PC-9 (cell line): Measurements from ENCODE around the gene RNASEL. TPM values are rescaled to one million over a fixed set of nuclear protein-coding genes. Genes with fewer than 3 reads are reported as not detected.
"Not testable (repeated sequence)": the region's sequence is repeated elsewhere in the genome, so short reads cannot be mapped to it uniquely, and the experiment has no call there.

Experiments
- BruUV-seq: library from RNA; stranded (reverse); fragments of 400-500 nt; replicated peaks from 2 replicates; lab custom pipeline; 2021; lab: Mats Ljungman, UMichigan
- CTCF ChIA-PET: fragments of 300-600 bp; sonication (Branson Sonifier 250); formaldehyde crosslinking; loops from one replicate; lab custom pipeline; 2022; ENCODE audit warnings: antibody characterized with exemption; lab: Charles Lee
- POLR2A ChIA-PET: fragments of 300-600 bp; sonication (Branson Sonifier 250); formaldehyde crosslinking; loops from one replicate; lab custom pipeline; 2022; ENCODE audit warnings: antibody characterized with exemption; ENCODE audit not compliant: unreplicated experiment; lab: Charles Lee
- DNase-seq, 2 experiments: peaks; one replicate each; pipeline versions ENCODE4 v3.0.0 to v3.0.0-alpha.2; 2015 to 2022; ENCODE audit warnings: mixed read lengths in 1 of 2
- H2AFZ ChIP-seq: fragments of 200-600 bp; sonication (generic); 2 replicates; pipeline ENCODE4 v1.8.1; 2017; ENCODE audit warnings: antibody characterized with exemption
- H3F3A ChIP-seq: fragments of 200-600 bp; sonication (generic); 2 replicates; pipeline ENCODE4 v1.8.1; 2017; ENCODE audit warnings: antibody characterized with exemption, mild to moderate bottlenecking, low read depth; ENCODE audit not compliant: insufficient read depth
- H3K27ac ChIP-seq: fragments of 200-600 bp; sonication (generic); 2 replicates; pipeline ENCODE4 v1.6.1; 2016; ENCODE audit warnings: mixed run types
- H3K27me3 ChIP-seq: fragments of 200-600 bp; sonication (generic); 2 replicates; pipeline ENCODE4 v1.6.1; 2016; ENCODE audit warnings: low read depth, mixed run types; ENCODE audit not compliant: insufficient read depth
- H3K36me3 ChIP-seq: fragments of 200-600 bp; sonication (generic); 2 replicates; pipeline ENCODE4 v1.6.1; 2016; ENCODE audit warnings: low read depth, mixed run types
- H3K4me1 ChIP-seq: fragments of 200-600 bp; sonication (generic); replicated peaks from 2 replicates; pipeline ENCODE4 v1.6.1; 2016; ENCODE audit warnings: mixed run types; ENCODE audit not compliant: insufficient read depth
- H3K4me2 ChIP-seq: fragments of 200-600 bp; sonication (generic); 2 replicates; pipeline ENCODE4 v1.6.1; 2017; ENCODE audit warnings: mixed run types
- H3K4me3 ChIP-seq: fragments of 200-600 bp; sonication (generic); 2 replicates; pipeline ENCODE4 v1.6.1; 2016; ENCODE audit warnings: mixed run types
- H3K79me2 ChIP-seq: fragments of 200-600 bp; sonication (generic); 2 replicates; pipeline ENCODE4 v1.6.1; 2017; ENCODE audit warnings: low read depth, mixed run types
- H3K9me2 ChIP-seq: fragments of 200-600 bp; sonication (generic); 2 replicates; pipeline ENCODE4 v1.8.1; 2017; ENCODE audit warnings: mild to moderate bottlenecking; ENCODE audit not compliant: insufficient read depth
- H3K9me3 ChIP-seq: fragments of 200-600 bp; sonication (generic); 2 replicates; pipeline ENCODE4 v1.8.1; 2016; ENCODE audit warnings: low read depth; ENCODE audit not compliant: insufficient read depth
- H4K20me1 ChIP-seq: fragments of 200-600 bp; sonication (generic); 2 replicates; pipeline ENCODE4 v1.8.1; 2017; ENCODE audit not compliant: insufficient read depth
- CTCF ChIP-seq: fragments of 200-600 bp; sonication (generic); conservative IDR thresholded peaks from 2 replicates; pipeline ENCODE4 v1.6.1; 2017; ENCODE audit warnings: mixed run types, antibody characterized with exemption, mild to moderate bottlenecking, moderate library complexity
- EZH2 ChIP-seq: fragments of 200-600 bp; sonication (generic); IDR thresholded peaks from 2 replicates; pipeline ENCODE4 v1.8.0; 2017; ENCODE audit warnings: antibody characterized with exemption, low read depth
- intact Hi-C: fragments of 100-400 bp; cut with micrococcal nuclease; formaldehyde crosslinking; loops from one replicate; pipeline ENCODE4 v1.10.0; 2022; ENCODE audit not compliant: unreplicated experiment
- total RNA-seq: library from RNA; stranded (reverse); gene quantifications from 2 replicates; pipeline ENCODE4 v1.2.3, GENCODE V29; 2021

The RNASEL gene
- total RNA-seq, 1 experiment from 2014 or later, result 6.3 TPM

- H3K27me3 ChIP-seq, result peaks cover 11% of the 10 kb centered on the region
- H3K79me2 ChIP-seq, result no peaks in the 10 kb centered on the region
- no peaks in the 10 kb centered on the region for H3F3A ChIP-seq
- DNase-seq, result no peak
- no peaks in the 10 kb centered on the region for H3K4me1 ChIP-seq
- H3K9me3 ChIP-seq, result no peaks in the 10 kb centered on the region
- no peaks in the 10 kb centered on the region for H3K36me3 ChIP-seq
- ChIA-PET POLR2A (no interaction called here), CTCF (no interaction called here)
- TF ChIP-seq CTCF (no peak), EZH2 (no peak)
- H4K20me1 ChIP-seq, result no peaks in the 10 kb centered on the region
- intact Hi-C loops, result no loop called here
- no peak overlapping the region for H3K4me3 ChIP-seq
- H3K9me2 ChIP-seq, result no peaks in the 10 kb centered on the region
- no peak overlapping the region for H3K27ac ChIP-seq
- H2AFZ ChIP-seq, result no peak overlapping the region
- no peak overlapping the region for H3K4me2 ChIP-seq
- BruUV-seq, result no TSS peak
These were observed 55.2 kb downstream of the RNASEL start for GRCh38 chr1:182533896-182534295.

GRCh38 chr1:182528206-182528605 is 60.9 kb downstream of the RNASEL start:
- H3K4me2 ChIP-seq, BruUV-seq, H3K79me2 ChIP-seq, DNase-seq, H3K27ac ChIP-seq, H3K4me3 ChIP-seq, H4K20me1 ChIP-seq, H3K4me1 ChIP-seq, H3K27me3 ChIP-seq, H3F3A ChIP-seq, H3K9me3 ChIP-seq, intact Hi-C loops, POLR2A ChIA-PET, H2AFZ ChIP-seq, CTCF ChIA-PET, H3K36me3 ChIP-seq, H3K9me2 ChIP-seq: not testable (repeated sequence)

- no peaks in the 10 kb centered on the region for H3F3A ChIP-seq
- no peaks in the 10 kb centered on the region for H3K4me1 ChIP-seq
- no peak overlapping the region for H3K27ac ChIP-seq
- BruUV-seq, result no TSS peak
- no peaks in the 10 kb centered on the region for H3K79me2 ChIP-seq
- no peaks in the 10 kb centered on the region for H4K20me1 ChIP-seq
- H2AFZ ChIP-seq, result no peak overlapping the region
- H3K4me3 ChIP-seq, result no peak overlapping the region
- no peaks in the 10 kb centered on the region for H3K9me3 ChIP-seq
- ChIA-PET CTCF (no interaction called here), POLR2A (no interaction called here)
- no peaks in the 10 kb centered on the region for H3K9me2 ChIP-seq
- no peak overlapping the region for H3K4me2 ChIP-seq
- intact Hi-C loops, result no loop called here
- H3K27me3 ChIP-seq, result peaks cover 7% of the 10 kb centered on the region; the same call in 1 of the 2 replicates
- H3K36me3 ChIP-seq, result no peaks in the 10 kb centered on the region
- DNase-seq, result no peak
- TF ChIP-seq EZH2 (no peak), CTCF (peak; percentile 45; the same call in 1 of the 2 replicates)
These were observed 61.4 kb downstream of the RNASEL start for GRCh38 chr1:182527680-182528079.

GRCh38 chr1:182525342-182525741 is 63.7 kb downstream of the RNASEL start:
- H3F3A ChIP-seq, result no peaks in the 10 kb centered on the region
- no TSS peak for BruUV-seq
- H3K4me2 ChIP-seq, result no peak overlapping the region
- H3K9me2 ChIP-seq, result no peaks in the 10 kb centered on the region
- no peaks in the 10 kb centered on the region for H3K27me3 ChIP-seq
- intact Hi-C loops, result no loop called here
- no peaks in the 10 kb centered on the region for H3K36me3 ChIP-seq
- ChIA-PET CTCF (no interaction called here), POLR2A (no interaction called here)
- no peak for DNase-seq
- no peak overlapping the region for H2AFZ ChIP-seq
- TF ChIP-seq CTCF, result no peak
- no peak for TF ChIP-seq EZH2
- no peaks in the 10 kb centered on the region for H3K9me3 ChIP-seq
- no peaks in the 10 kb centered on the region for H4K20me1 ChIP-seq
- no peaks in the 10 kb centered on the region for H3K4me1 ChIP-seq
- H3K27ac ChIP-seq, result no peak overlapping the region
- no peak overlapping the region for H3K4me3 ChIP-seq
- no peaks in the 10 kb centered on the region for H3K79me2 ChIP-seq
